ENCODE measurements around the gene SPRY2. TPM values are rescaled to one million over a fixed set of nuclear protein-coding genes. Genes with fewer than 3 reads are reported as not detected.

The SPRY2 gene
- total RNA-seq, 1 donor from 2014 or later = 52.2 TPM

- H3K9me3 ChIP-seq (ENCODE audit: control insufficient read depth in 3 of 3, low read length in 3 of 3) = no peaks in the 10 kb centered on the region
- no peak overlapping the region for H3K4me3 ChIP-seq (ENCODE audit: low read length in 3 of 3)
- H3K27me3 ChIP-seq (ENCODE audit: control insufficient read depth in 3 of 3, insufficient read depth in 3 of 3, low read length in 3 of 3) = no peaks in the 10 kb centered on the region
- H3K4me1 ChIP-seq (ENCODE audit: control insufficient read depth in 3 of 3, insufficient read depth in 3 of 3, low read length in 3 of 3) = no peaks in the 10 kb centered on the region
- H3K9ac ChIP-seq (ENCODE audit: low read depth in 1 of 3, low read length in 3 of 3) = no peak overlapping the region
- no peak overlapping the region for H3K27ac ChIP-seq (ENCODE audit: low read depth, low read length)
- H3K36me3 ChIP-seq (ENCODE audit: control insufficient read depth in 3 of 3, insufficient read depth in 3 of 3, low read length in 3 of 3) = no peaks in the 10 kb centered on the region
Measured at GRCh38 chr13:80303225-80303811, 37.6 kb downstream of the SPRY2 start.

GRCh38 chr13:80299046-80299445 lies 41.9 kb downstream of the SPRY2 start:
- Histone ChIP-seq H3K9ac (ENCODE audit: low read depth in 1 of 3, low read length in 3 of 3) (no peak overlapping the region), H3K4me1 (ENCODE audit: control insufficient read depth in 3 of 3, insufficient read depth in 3 of 3, low read length in 3 of 3) (no peaks in the 10 kb centered on the region), H3K9me3 (ENCODE audit: control insufficient read depth in 3 of 3, low read length in 3 of 3) (no peaks in the 10 kb centered on the region), H3K27ac (ENCODE audit: low read depth, low read length) (no peak overlapping the region), H3K36me3 (ENCODE audit: control insufficient read depth in 3 of 3, insufficient read depth in 3 of 3, low read length in 3 of 3) (no peaks in the 10 kb centered on the region), H3K27me3 (ENCODE audit: control insufficient read depth in 3 of 3, insufficient read depth in 3 of 3, low read length in 3 of 3) (no peaks in the 10 kb centered on the region), H3K4me3 (ENCODE audit: low read length in 3 of 3) (no peak overlapping the region)

GRCh38 chr13:80297503-80297902 lies 43.4 kb downstream of the SPRY2 start:
- H3K27me3 ChIP-seq (ENCODE audit: control insufficient read depth in 3 of 3, insufficient read depth in 3 of 3, low read length in 3 of 3) = no peaks in the 10 kb centered on the region
- no peaks in the 10 kb centered on the region for H3K4me1 ChIP-seq (ENCODE audit: control insufficient read depth in 3 of 3, insufficient read depth in 3 of 3, low read length in 3 of 3)
- no peak overlapping the region for H3K27ac ChIP-seq (ENCODE audit: low read depth, low read length)
- H3K9me3 ChIP-seq (ENCODE audit: control insufficient read depth in 3 of 3, low read length in 3 of 3) = no peaks in the 10 kb centered on the region
- H3K36me3 ChIP-seq (ENCODE audit: control insufficient read depth in 3 of 3, insufficient read depth in 3 of 3, low read length in 3 of 3) = no peaks in the 10 kb centered on the region
- no peak overlapping the region for H3K9ac ChIP-seq (ENCODE audit: low read depth in 1 of 3, low read length in 3 of 3)
- H3K4me3 ChIP-seq (ENCODE audit: low read length in 3 of 3) = no peak overlapping the region

GRCh38 chr13:80297094-80297493 lies 43.8 kb downstream of the SPRY2 start:
- Histone ChIP-seq H3K27me3 (ENCODE audit: control insufficient read depth in 3 of 3, insufficient read depth in 3 of 3, low read length in 3 of 3) (no peaks in the 10 kb centered on the region), H3K9me3 (ENCODE audit: control insufficient read depth in 3 of 3, low read length in 3 of 3) (no peaks in the 10 kb centered on the region), H3K4me3 (ENCODE audit: low read length in 3 of 3) (no peak overlapping the region), H3K27ac (ENCODE audit: low read depth, low read length) (no peak overlapping the region), H3K36me3 (ENCODE audit: control insufficient read depth in 3 of 3, insufficient read depth in 3 of 3, low read length in 3 of 3) (no peaks in the 10 kb centered on the region), H3K9ac (ENCODE audit: low read depth in 1 of 3, low read length in 3 of 3) (no peak overlapping the region), H3K4me1 (ENCODE audit: control insufficient read depth in 3 of 3, insufficient read depth in 3 of 3, low read length in 3 of 3) (no peaks in the 10 kb centered on the region)

DNA sequence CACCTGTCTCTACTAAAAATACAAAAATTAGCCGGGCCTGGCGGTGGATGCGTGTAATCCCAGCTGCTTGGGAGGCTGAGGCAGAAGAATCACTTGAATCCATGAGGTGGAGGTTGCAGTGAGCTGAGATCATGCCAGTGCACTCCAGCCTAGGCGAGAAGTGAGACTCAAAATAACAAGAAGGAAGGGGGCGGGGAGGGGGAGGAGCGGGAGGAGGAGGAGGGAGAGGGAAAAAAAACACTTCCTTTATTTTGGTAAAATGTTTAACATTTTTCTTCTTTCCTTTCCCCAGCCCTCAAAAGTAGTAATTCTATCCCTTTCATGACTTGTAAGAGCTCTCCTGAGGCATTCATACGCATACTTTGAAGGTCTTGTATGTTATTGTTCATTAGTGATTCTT lies 44.3 kb downstream of the SPRY2 start:
- Histone ChIP-seq H3K27ac (ENCODE audit: low read depth, low read length) (no peak overlapping the region), H3K4me1 (ENCODE audit: control insufficient read depth in 3 of 3, insufficient read depth in 3 of 3, low read length in 3 of 3) (no peaks in the 10 kb centered on the region), H3K36me3 (ENCODE audit: control insufficient read depth in 3 of 3, insufficient read depth in 3 of 3, low read length in 3 of 3) (no peaks in the 10 kb centered on the region), H3K9me3 (ENCODE audit: control insufficient read depth in 3 of 3, low read length in 3 of 3) (no peaks in the 10 kb centered on the region), H3K4me3 (ENCODE audit: low read length in 3 of 3) (no peak overlapping the region), H3K9ac (ENCODE audit: low read depth in 1 of 3, low read length in 3 of 3) (no peak overlapping the region), H3K27me3 (ENCODE audit: control insufficient read depth in 3 of 3, insufficient read depth in 3 of 3, low read length in 3 of 3) (no peaks in the 10 kb centered on the region)

DNA sequence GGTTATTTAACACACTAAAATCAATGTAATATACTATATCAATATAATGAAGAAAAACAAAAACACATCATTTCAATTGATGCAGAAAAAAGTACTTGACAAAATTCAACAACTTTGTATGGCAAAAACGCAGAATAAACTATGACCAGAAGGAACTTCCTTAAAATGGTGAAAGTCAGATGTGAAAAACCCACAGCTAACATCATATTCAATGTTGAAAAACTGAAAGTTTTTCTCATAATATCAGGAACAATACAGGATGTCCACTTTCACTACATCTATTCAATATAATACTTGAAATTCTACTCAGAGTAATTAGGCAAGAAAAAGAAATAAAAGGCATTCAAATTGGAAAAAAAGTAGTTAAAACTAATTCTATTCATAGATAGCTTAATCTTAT lies 50.3 kb downstream of the SPRY2 start:
- no peak overlapping the region for H3K9ac ChIP-seq (ENCODE audit: low read depth in 1 of 3, low read length in 3 of 3)
- no peaks in the 10 kb centered on the region for H3K9me3 ChIP-seq (ENCODE audit: control insufficient read depth in 3 of 3, low read length in 3 of 3)
- no peak overlapping the region for H3K27ac ChIP-seq (ENCODE audit: low read depth, low read length)
- H3K27me3 ChIP-seq (ENCODE audit: control insufficient read depth in 3 of 3, insufficient read depth in 3 of 3, low read length in 3 of 3) = no peaks in the 10 kb centered on the region
- no peaks in the 10 kb centered on the region for H3K4me1 ChIP-seq (ENCODE audit: control insufficient read depth in 3 of 3, insufficient read depth in 3 of 3, low read length in 3 of 3)
- H3K36me3 ChIP-seq (ENCODE audit: control insufficient read depth in 3 of 3, insufficient read depth in 3 of 3, low read length in 3 of 3) = no peaks in the 10 kb centered on the region
- H3K4me3 ChIP-seq (ENCODE audit: low read length in 3 of 3) = no peak overlapping the region

Small RNA genes within 50 kb of the gene (small RNA-seq; reads per million reads assigned to genes)
- gene RNU6-61P = not detected

Measured in skeletal muscle tissue (tissue), 5 donors.